Choroid plexus epithelial cell (primary cell): ENCODE results near the gene RUNX1.

ENCODE experiments used
- DNase-seq: peaks from one replicate; pipeline ENCODE4 v3.0.0-alpha.2; 2010; ENCODE audit warnings: low read depth
- H3K4me3 ChIP-seq: 2 replicates; pipeline ENCODE4 v1.5.1; 2011; ENCODE audit warnings: low read depth, mild to moderate bottlenecking, control low read depth, low read length, moderate library complexity
- CTCF ChIP-seq: conservative IDR thresholded peaks from 2 replicates; pipeline ENCODE4 v1.5.1; 2011; ENCODE audit warnings: low read depth, mild to moderate bottlenecking, control low read depth, inconsistent platforms, low read length, moderate library complexity

The RUNX1 gene

GRCh38 chr21:34974162-34974981 lies 74.7 kb downstream of the RUNX1 start:
- H3K4me3 ChIP-seq, result no peak overlapping the region
- no peak for DNase-seq
- no peak for TF ChIP-seq CTCF

GRCh38 chr21:34973685-34974084 lies 75.4 kb downstream of the RUNX1 start:
- no peak for TF ChIP-seq CTCF
- DNase-seq, result no peak
- no peak overlapping the region for H3K4me3 ChIP-seq

GRCh38 chr21:34971656-34972055 lies 77.4 kb downstream of the RUNX1 start:
- TF ChIP-seq CTCF, result no peak
- no peak for DNase-seq
- no peak overlapping the region for H3K4me3 ChIP-seq

GRCh38 chr21:34970566-34970965 lies 78.5 kb downstream of the RUNX1 start:
- H3K4me3 ChIP-seq, result no peak overlapping the region
- DNase-seq, result no peak
- TF ChIP-seq CTCF, result no peak

- no peak overlapping the region for H3K4me3 ChIP-seq
- DNase-seq, result no peak
- TF ChIP-seq CTCF, result no peak
Measured at GRCh38 chr21:34970167-34970500, 79.0 kb downstream of the RUNX1 start.

- no peak overlapping the region for H3K4me3 ChIP-seq
- DNase-seq, result no peak
- no peak for TF ChIP-seq CTCF
Measured at GRCh38 chr21:34969423-34970166, 79.5 kb downstream of the RUNX1 start.
